ENCODE measurements around the gene CD79A.

The CD79A gene

DNA sequence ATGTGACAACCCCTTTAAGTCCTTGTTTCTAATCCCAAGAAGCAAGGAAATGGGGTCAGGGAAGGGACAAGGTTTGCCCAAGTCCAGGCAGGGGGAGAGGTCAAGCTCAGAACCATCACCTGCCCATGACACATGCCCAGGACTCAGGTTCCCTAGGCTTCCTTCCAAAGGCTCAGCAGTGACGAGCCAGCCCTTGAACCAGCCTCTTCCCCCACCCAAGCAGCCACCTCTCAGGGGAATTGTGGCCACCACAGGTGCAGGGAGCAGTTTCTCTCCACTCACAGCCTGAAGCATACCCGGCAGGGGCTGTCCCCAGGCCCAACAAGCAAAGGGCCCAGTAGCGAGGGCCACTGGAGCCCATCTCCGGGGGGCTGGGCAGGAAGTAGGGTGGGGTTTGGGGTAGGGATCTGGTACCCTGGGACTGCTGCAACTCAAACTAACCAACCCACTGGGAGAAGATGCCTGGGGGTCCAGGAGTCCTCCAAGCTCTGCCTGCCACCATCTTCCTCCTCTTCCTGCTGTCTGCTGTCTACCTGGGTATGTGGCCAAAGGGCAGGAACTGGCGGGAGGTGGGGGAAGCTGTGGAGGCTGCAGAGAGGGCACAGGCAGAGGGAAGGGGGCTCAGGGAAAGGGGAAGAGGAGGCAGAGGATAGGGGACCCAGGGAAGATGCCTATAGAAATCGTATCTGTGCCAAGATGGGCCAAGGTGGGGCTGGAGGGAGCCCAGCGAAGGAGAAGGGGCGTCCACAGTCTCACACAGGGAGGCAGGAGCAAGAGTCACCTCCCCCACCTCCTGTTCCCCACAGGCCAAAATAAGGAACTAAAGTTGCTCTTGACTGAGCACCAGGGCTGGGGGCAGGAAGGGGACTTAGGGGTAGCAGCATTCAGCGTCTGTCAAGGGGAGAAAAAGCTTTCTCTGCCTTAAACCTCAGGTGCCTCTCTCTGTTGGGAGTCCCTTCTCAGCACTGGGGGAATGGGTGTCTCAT is at the start of gene CD79A:
Gene CD79A, plus strand, starts transcription at position 433 of the 986 bp plus-strand sequence. Its CDS starts 26 bp downstream, at position 459.
- H3K27me3 Mint-ChIP-seq (ENCODE audit: low read depth), result peaks cover 5% of the 10 kb centered on the region
- no peak for TF ChIP-seq CTCF (IDR thresholded peaks at IDR 0.05; ENCODE audit: unreplicated experiment in 3 of 3)
- H3K27ac Mint-ChIP-seq, result no peak within 1 kb of the TSS
- H3K9me3 Mint-ChIP-seq, result no peaks in the 10 kb centered on the region
- H3K4me3 Mint-ChIP-seq, result no peak within 1 kb of the TSS
- no peaks in the 10 kb centered on the region for H3K36me3 Mint-ChIP-seq (ENCODE audit: low read depth)
- no peaks in the 10 kb centered on the region for H3K4me1 Mint-ChIP-seq

DNA sequence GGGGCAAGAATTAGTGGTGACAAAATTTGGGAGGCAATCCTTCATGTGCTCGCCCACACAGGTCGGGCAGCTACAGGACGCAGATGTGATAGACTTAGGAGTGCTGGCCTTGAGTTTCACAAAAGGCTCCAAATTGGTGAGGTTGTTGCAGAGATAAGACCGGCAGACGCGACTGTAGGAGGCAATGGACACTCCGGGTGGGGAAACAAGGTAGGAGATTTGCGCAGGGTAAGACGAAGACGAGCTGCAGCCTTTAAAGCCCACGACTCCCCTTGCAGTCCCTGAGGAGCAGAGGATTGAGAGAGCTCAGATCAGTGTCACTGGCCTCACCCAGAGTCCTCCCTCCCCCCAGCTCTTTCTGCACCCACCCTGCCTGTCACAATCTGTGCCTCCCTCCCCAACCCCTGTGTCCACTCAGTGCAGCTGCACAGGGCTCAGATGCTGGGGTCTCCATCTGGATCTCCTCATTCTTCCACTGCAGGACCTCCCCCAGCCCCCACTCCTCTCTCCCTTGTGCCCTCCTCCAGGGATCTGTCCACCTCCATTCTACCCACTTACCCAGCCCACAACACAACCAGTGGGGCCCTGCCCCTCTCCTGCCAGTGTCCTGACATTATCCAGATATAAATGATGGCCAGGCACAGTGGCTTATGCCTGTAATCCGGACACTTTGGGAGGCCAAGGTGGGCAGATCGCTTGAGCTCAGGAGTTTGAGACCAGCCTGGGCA is 38.9 kb upstream of the CD79A start:
- no peaks in the 10 kb centered on the region for H3K4me1 Mint-ChIP-seq
- no peak overlapping the region for H3K27ac Mint-ChIP-seq
- H3K4me3 Mint-ChIP-seq, result no peak overlapping the region
- H3K9me3 Mint-ChIP-seq, result no peaks in the 10 kb centered on the region
- no peak for TF ChIP-seq CTCF (IDR thresholded peaks at IDR 0.05; ENCODE audit: unreplicated experiment in 3 of 3)
- no peaks in the 10 kb centered on the region for H3K36me3 Mint-ChIP-seq (ENCODE audit: low read depth)
- H3K27me3 Mint-ChIP-seq (ENCODE audit: low read depth), result peaks cover 48% of the 10 kb centered on the region

GRCh38 chr19:41839211-41839610 is 37.9 kb upstream of the CD79A start:
- Mint-ChIP-seq H3K9me3 (peaks cover 4% of the 10 kb centered on the region), H3K4me3 (no peak overlapping the region), H3K36me3 (ENCODE audit: low read depth) (no peaks in the 10 kb centered on the region), H3K27ac (no peak overlapping the region), H3K4me1 (no peaks in the 10 kb centered on the region), H3K27me3 (ENCODE audit: low read depth) (peaks cover 59% of the 10 kb centered on the region)
- TF ChIP-seq CTCF (IDR thresholded peaks at IDR 0.05; ENCODE audit: unreplicated experiment in 3 of 3), result no peak

GRCh38 chr19:41843371-41843770 is 33.7 kb upstream of the CD79A start:
- Mint-ChIP-seq H3K27ac (no peak overlapping the region), H3K27me3 (ENCODE audit: low read depth) (peaks cover 38% of the 10 kb centered on the region), H3K4me3 (no peak overlapping the region), H3K36me3 (ENCODE audit: low read depth) (no peaks in the 10 kb centered on the region), H3K4me1 (no peaks in the 10 kb centered on the region), H3K9me3 (peaks cover 5% of the 10 kb centered on the region)
- no peak for TF ChIP-seq CTCF (IDR thresholded peaks at IDR 0.05; ENCODE audit: unreplicated experiment in 3 of 3)

DNA sequence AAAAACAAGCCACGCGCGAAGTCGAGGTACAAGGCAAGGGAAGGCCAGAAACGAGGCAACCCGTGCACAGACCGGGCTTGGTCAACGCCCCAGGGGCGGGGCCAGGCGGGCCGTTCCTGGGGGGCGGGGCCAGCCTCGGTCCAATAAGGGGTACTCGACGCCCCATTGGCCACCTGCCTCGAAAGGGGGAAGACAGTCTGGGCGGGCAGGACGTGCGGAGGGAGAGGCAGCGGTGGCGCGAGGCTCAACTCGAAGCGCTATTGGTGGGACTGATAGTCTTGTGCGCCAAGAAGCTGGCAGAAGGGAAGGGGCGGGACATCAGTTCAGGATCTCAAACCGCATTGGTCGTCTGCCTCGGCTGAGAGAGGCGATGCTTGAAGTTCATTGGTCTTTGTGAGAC is 32.5 kb upstream of the CD79A start, which contains the start of gene LYPD4:
Gene LYPD4, minus strand, starts transcription at position 83 of the 400 bp plus-strand sequence. CDS start 5,398 bp downstream, outside the sequence.
- Mint-ChIP-seq H3K27me3 (ENCODE audit: low read depth) (peaks cover 38% of the 10 kb centered on the region), H3K4me1 (no peaks in the 10 kb centered on the region), H3K4me3 (no peak within 1 kb of the TSS), H3K36me3 (ENCODE audit: low read depth) (no peaks in the 10 kb centered on the region), H3K27ac (no peak within 1 kb of the TSS), H3K9me3 (peaks cover 5% of the 10 kb centered on the region)
- no peak for TF ChIP-seq CTCF (IDR thresholded peaks at IDR 0.05; ENCODE audit: unreplicated experiment in 3 of 3)
